Coronary artery (tissue), 2 donors: ENCODE measurements around the gene ENTPD6.
A peak's percentile ranks its signal among the peaks of the same experiment; 100 is the strongest.

Experiments
- DNase-seq: peaks from one replicate; pipeline ENCODE4 v3.0.0-alpha.2; 2017; ENCODE audit warnings: low spot score
- H3K27ac ChIP-seq, 2 donors: fragments of 200-600 bp; sonication (generic); one replicate each; pipeline ENCODE4 v1.5.1; 2016 to 2019
- H3K4me3 ChIP-seq: fragments of 200-600 bp; sonication (generic); 2 replicates; pipeline ENCODE4 v1.5.1; 2016; ENCODE audit warnings: mild to moderate bottlenecking, moderate library complexity
- TF ChIP-seq, protein P1 (sequence below): fragments of 200-600 bp; sonication (generic); IDR thresholded peaks from one replicate; pipeline ENCODE4 v1.5.1; 2019; ENCODE audit warnings: antibody characterized with exemption

ENTPD6 gene

DNA sequence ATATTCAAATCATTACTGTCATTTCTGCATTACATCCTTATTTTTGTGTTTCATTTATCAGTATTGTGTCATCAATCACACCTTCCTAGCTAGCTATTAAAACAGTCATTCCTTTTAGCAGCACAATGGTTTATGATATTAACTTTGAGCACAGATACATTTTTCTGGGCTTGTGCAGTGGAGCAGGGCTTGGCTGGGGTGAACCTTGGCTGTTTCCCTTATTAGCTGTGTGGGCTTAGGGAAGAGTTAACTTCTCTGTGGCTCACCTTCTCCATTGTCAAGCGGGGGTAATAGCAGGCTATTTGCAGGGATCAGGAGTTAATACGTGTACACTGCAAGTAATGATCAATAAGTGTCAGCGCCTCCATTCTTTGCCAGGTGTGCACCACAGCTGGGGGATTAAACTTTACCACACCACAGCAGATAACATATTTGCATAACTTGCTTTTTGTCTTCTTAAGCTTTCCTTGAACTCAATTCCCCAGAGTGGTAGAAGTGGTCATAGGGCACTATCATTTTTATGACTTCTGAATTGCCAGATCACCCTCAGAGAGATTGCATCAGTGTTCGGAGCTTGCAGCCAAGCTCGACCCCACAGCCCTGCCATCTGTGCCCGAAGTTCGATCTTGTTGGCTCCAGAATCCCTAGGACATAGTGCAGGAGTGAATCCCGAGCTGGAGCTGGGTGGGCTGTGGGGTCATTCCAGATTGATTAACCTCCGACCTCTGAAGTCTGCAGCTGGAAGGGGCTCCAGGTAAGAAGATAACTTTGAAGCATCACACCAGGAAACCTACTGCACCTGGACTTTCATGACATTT is 50.9 kb downstream of the ENTPD6 start:
- TF ChIP-seq, protein P1, sequence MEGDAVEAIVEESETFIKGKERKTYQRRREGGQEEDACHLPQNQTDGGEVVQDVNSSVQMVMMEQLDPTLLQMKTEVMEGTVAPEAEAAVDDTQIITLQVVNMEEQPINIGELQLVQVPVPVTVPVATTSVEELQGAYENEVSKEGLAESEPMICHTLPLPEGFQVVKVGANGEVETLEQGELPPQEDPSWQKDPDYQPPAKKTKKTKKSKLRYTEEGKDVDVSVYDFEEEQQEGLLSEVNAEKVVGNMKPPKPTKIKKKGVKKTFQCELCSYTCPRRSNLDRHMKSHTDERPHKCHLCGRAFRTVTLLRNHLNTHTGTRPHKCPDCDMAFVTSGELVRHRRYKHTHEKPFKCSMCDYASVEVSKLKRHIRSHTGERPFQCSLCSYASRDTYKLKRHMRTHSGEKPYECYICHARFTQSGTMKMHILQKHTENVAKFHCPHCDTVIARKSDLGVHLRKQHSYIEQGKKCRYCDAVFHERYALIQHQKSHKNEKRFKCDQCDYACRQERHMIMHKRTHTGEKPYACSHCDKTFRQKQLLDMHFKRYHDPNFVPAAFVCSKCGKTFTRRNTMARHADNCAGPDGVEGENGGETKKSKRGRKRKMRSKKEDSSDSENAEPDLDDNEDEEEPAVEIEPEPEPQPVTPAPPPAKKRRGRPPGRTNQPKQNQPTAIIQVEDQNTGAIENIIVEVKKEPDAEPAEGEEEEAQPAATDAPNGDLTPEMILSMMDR: no peak
- DNase-seq: no peak
- Histone ChIP-seq H3K4me3 (peak overlapping the region; percentile 92), H3K27ac (peak overlapping the region; percentile 98 to 99)

DNA sequence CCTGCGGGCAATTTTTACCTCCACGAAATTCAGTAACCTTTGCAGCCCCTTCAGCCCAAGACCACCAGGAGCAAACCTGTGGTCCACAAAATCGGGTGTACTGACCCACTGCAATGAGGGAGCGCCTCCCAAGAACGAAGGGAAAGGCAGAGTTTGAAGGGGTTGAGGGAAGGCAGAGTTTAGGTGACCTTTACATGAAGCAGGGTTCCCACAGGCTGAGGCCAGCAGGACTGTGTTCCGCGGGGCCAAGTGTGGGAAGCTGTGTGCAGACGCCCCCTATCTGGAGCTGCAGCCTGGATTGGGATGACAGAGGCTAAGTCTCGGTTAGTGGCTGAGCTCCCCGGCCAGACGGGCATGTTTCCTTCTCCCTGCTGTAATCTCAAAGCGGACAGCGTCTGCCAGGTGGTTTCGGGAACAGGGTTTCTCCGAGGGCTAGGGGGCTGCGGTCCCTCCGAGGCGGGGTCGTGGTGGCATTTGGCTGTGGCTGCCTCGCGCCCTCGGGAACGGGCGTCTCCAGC is 51.5 kb downstream of the ENTPD6 start:
- TF ChIP-seq, protein P1: no peak
- no peak for DNase-seq
- H3K27ac ChIP-seq: peak overlapping the region; percentile 98 to 99
- H3K4me3 ChIP-seq: peak overlapping the region; percentile 92

DNA sequence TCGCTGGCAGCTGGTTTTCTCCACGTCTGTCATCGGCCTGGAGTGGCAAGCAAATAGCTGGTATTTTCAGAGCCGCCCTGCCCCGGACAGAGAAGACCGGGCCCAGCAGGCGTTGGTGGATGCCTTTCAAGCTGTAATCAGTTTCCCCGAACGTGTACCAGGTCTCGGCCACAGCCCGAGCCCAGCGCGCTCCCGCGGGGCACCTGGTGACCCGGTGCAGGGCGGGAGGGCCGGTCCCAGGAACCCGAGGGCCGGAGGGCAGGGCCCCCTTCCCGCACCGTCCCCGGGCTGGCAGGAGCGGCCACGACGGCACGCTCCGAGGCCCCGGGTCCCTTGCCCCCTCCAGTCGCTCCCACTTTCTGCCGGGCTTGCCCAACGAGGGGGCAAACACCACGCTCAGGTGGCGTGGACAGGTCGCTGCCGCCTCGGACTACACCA is 52.0 kb downstream of the ENTPD6 start:
- DNase-seq: no peak
- Histone ChIP-seq H3K4me3 (peak overlapping the region; percentile 92), H3K27ac (peak overlapping the region; percentile 98 to 99)
- TF ChIP-seq, protein P1: no peak

DNA sequence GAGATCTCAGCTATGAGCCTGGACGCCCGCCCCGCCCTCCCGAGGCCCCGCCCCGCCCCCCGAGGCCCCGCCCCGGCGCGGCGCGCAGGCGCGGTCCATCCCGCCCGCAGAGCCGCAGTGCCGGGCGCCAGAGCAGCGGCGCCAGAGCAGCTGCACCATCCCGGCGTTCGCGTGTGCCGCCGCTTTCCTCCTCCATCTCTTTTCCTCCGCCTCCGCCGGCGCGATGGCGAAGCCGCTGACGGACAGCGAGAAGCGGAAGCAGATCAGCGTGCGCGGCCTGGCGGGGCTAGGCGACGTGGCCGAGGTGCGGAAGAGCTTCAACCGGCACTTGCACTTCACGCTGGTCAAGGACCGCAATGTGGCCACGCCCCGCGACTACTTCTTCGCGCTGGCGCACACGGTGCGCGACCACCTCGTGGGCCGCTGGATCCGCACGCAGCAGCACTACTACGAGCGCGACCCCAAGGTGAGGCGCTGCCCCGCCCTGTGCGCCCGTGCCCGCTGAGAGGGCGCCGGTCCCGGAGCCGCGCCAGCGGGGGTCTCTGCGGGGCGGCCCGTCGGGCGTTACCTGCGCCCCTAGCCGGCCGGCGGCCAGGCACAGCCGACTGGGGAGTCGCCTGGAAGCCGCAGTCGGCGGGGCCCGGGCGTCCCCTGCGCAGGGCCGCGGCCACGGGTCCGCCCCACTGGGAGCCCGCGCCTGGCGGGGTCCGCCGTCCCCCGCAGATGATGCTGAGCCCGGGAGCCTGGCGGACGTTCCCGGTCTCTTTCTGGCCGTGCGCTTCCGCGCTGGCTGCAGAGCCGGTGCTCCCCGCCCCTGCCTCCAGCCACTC is 52.7 kb downstream of the ENTPD6 start, which contains the start of gene PYGB:
TSS of gene PYGB (plus strand) at position 130 of the 830 bp plus-strand sequence. CDS start at position 224, 94 bp downstream.
- H3K27ac ChIP-seq: peak within 1 kb of the TSS; percentile 98 to 99
- peak within 1 kb of the TSS; percentile 92 for H3K4me3 ChIP-seq
- TF ChIP-seq, protein P1: no peak
- DNase-seq: no peak

DNA sequence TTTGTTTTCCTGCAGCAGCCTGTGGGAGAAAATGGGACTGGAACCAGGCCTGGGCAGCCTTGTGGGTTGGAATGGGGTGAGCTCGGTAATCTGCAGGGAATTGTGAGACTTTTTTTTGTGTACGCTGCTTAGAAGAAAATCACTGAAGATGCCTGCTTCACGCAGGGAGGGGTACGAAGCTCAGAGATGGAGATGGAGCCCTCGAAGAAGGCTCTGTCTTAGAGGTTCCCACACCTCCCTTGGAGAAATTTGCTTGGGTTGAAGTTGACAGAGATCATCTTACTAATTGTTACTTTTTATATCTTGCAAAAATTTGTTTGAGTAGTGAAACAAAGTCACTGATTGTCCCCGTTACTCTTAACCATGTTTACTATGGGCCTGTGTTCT is 53.3 kb downstream of the ENTPD6 start:
- Histone ChIP-seq H3K27ac (peak overlapping the region; percentile 98 to 99), H3K4me3 (peak overlapping the region; percentile 92)
- no peak for DNase-seq
- TF ChIP-seq, protein P1: no peak

DNA sequence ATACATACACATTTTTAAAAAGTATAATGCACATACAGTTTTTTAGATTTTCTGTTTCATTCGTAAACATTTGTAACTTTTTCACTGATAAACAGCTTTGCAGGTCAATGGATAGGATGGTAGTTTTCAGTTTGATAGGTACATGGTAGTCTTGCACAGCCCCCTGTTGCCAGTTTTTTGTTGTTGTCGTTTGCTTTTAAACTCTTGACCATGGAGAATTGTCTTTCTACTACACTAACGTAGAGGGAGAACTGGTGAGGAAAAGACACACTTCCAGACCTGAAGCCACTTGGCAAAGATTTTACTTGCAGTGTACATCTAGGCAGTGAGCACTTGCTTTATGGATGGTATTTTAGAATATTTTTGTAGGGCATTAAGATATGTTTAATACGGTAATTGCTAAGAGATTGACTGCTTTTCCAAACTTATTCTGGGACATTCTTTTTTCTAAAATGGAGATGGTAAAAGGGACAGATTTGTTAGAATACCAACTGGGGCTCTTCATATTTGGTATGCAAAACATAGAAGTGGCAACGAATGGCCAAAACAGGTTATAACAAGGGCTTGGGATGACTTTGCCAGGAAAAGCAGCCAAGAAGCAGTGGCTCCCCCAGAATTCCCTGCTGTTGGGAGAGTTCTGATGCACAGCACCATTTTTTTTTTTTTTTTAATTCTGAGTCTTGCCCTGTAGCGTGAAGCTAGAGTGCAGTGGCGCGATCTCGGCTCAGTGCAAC is 53.9 kb downstream of the ENTPD6 start:
- H3K27ac ChIP-seq: peak overlapping the region; percentile 98 to 99
- DNase-seq: no peak
- TF ChIP-seq, protein P1: no peak
- H3K4me3 ChIP-seq: peak overlapping the region; percentile 92
